ENCODE data around the gene APLP2.
A peak's percentile ranks its signal among the peaks of the same experiment; 100 is the strongest.
"Not testable (repeated sequence)": the region's sequence is repeated elsewhere in the genome, so short reads cannot be mapped to it uniquely, and the experiment has no call there.

APLP2 gene

DNA sequence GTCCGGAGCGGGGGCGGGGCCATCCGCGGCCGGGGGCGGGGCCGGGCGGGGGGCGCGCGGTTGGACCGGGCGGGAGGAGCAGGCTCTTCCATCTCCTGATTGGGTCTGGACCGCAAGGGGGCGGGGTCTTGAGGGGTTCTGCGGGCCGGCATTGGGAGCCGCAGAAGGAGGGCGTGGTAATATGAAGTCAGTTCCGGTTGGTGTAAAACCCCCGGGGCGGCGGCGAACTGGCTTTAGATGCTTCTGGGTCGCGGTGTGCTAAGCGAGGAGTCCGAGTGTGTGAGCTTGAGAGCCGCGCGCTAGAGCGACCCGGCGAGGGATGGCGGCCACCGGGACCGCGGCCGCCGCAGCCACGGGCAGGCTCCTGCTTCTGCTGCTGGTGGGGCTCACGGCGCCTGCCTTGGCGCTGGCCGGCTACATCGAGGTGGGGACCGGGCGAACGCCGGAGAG lies at the start of gene APLP2:
Gene APLP2, plus strand, starts transcription at position 236 of the 450 bp plus-strand sequence. Its CDS starts 84 bp downstream, at position 320.
- H3K27me3 ChIP-seq (ENCODE audit: control insufficient read depth in 5 of 5, insufficient read depth in 4 of 5, low read length in 5 of 5) = no peaks in the 10 kb centered on the region
- no peaks in the 10 kb centered on the region for H3K9me3 ChIP-seq (ENCODE audit: control insufficient read depth in 5 of 5, low read length in 5 of 5)
- peak within 1 kb of the TSS; percentile 77 to 88 (median 86) for H3K4me3 ChIP-seq (ENCODE audit: low read depth in 1 of 5, low read length in 5 of 5)
- peaks cover 2 to 31% (median 23%) of the 10 kb centered on the region in 5 donors for H3K4me1 ChIP-seq (ENCODE audit: control insufficient read depth in 5 of 5, insufficient read depth in 5 of 5, low read length in 5 of 5)
- peak within 1 kb of the TSS; percentile 94 for H3K27ac ChIP-seq (ENCODE audit: low read depth, low read length)
- H3K9ac ChIP-seq (ENCODE audit: low read length in 5 of 5) = peak within 1 kb of the TSS in 4 of 5 donors; percentile 79 to 87 (median 80)
- no peaks in the 10 kb centered on the region for H3K36me3 ChIP-seq (ENCODE audit: control insufficient read depth in 5 of 5, insufficient read depth in 5 of 5, low read length in 5 of 5)

DNA sequence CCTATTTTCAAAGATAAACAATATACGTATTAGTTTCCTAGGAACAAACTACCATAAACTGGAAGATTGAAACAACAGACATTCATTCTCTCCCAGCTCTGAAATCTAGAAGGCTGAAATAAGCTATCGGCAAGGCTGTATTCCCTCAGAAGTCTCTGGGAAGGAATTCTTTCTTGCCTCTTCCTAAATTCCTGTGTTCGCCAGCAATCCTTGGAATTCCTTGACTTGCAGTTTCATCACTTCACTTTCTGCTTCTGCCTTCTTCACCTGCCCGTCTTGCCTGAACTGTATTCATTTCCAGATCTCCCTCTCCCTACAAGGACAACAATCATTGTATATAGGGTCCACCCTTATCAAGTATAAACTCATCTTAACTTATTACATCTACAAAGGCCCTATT lies 49.4 kb upstream of the APLP2 start:
- H3K4me3 ChIP-seq (ENCODE audit: low read depth in 1 of 5, low read length in 5 of 5) = no peak overlapping the region
- H3K9ac ChIP-seq (ENCODE audit: low read length in 5 of 5) = no peak overlapping the region
- no peak overlapping the region for H3K27ac ChIP-seq (ENCODE audit: low read depth, low read length)
- no peaks in the 10 kb centered on the region for H3K36me3 ChIP-seq (ENCODE audit: control insufficient read depth in 5 of 5, insufficient read depth in 5 of 5, low read length in 5 of 5)
- H3K4me1 ChIP-seq (ENCODE audit: control insufficient read depth in 5 of 5, insufficient read depth in 5 of 5, low read length in 5 of 5) = no peaks in the 10 kb centered on the region
- no peaks in the 10 kb centered on the region for H3K27me3 ChIP-seq (ENCODE audit: control insufficient read depth in 5 of 5, insufficient read depth in 4 of 5, low read length in 5 of 5)
- no peaks in the 10 kb centered on the region for H3K9me3 ChIP-seq (ENCODE audit: control insufficient read depth in 5 of 5, low read length in 5 of 5)

DNA sequence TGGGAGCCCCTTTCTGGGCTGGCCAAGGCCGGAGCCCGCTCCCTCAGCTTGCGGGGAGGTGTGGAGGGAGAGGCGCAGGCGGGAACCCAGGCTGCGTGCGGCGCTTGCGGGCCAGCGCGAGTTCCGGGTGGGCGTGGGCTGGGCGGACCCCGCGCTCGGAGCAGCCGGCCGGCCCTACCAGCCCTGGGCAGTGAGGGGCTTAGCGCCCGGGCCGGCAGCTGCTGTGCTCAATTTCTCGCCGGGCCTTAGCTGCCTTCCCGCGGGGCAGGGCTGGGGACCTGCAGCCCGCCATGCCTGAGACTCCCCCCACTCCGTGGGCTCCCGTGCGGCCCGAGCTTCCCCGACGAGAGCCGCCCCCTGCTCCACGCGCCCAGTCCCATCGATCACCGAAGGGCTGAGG lies 48.1 kb upstream of the APLP2 start:
- not testable (repeated sequence) for H3K27me3 ChIP-seq (ENCODE audit: control insufficient read depth in 5 of 5, insufficient read depth in 4 of 5, low read length in 5 of 5); H3K9ac ChIP-seq (ENCODE audit: low read length in 5 of 5); H3K36me3 ChIP-seq (ENCODE audit: control insufficient read depth in 5 of 5, insufficient read depth in 5 of 5, low read length in 5 of 5); H3K9me3 ChIP-seq (ENCODE audit: control insufficient read depth in 5 of 5, low read length in 5 of 5); H3K4me1 ChIP-seq (ENCODE audit: control insufficient read depth in 5 of 5, insufficient read depth in 5 of 5, low read length in 5 of 5); H3K4me3 ChIP-seq (ENCODE audit: low read depth in 1 of 5, low read length in 5 of 5); H3K27ac ChIP-seq (ENCODE audit: low read depth, low read length)

DNA sequence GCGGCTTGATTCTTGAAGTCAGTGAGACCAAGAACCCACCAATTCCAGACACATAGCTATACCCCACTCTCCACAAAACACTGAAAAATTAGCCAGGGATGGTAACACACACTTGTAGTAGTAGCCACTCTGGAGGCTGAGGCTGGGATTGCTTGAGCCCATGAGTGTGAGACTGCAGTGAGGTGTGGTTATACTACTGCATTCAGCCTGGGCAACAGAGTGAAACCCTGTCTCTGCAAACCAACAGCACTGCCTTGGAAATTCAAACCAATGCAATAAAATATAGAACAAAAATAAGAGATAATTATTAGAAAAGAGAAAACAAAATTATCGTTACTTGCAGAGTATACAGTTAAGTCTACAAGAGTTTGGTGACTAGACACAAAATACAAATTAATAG lies 46.9 kb upstream of the APLP2 start:
- H3K27ac ChIP-seq (ENCODE audit: low read depth, low read length) = no peak overlapping the region
- H3K9ac ChIP-seq (ENCODE audit: low read length in 5 of 5) = no peak overlapping the region
- no peaks in the 10 kb centered on the region for H3K4me1 ChIP-seq (ENCODE audit: control insufficient read depth in 5 of 5, insufficient read depth in 5 of 5, low read length in 5 of 5)
- no peaks in the 10 kb centered on the region for H3K27me3 ChIP-seq (ENCODE audit: control insufficient read depth in 5 of 5, insufficient read depth in 4 of 5, low read length in 5 of 5)
- H3K4me3 ChIP-seq (ENCODE audit: low read depth in 1 of 5, low read length in 5 of 5) = no peak overlapping the region
- no peaks in the 10 kb centered on the region for H3K36me3 ChIP-seq (ENCODE audit: control insufficient read depth in 5 of 5, insufficient read depth in 5 of 5, low read length in 5 of 5)
- H3K9me3 ChIP-seq (ENCODE audit: control insufficient read depth in 5 of 5, low read length in 5 of 5) = no peaks in the 10 kb centered on the region

DNA sequence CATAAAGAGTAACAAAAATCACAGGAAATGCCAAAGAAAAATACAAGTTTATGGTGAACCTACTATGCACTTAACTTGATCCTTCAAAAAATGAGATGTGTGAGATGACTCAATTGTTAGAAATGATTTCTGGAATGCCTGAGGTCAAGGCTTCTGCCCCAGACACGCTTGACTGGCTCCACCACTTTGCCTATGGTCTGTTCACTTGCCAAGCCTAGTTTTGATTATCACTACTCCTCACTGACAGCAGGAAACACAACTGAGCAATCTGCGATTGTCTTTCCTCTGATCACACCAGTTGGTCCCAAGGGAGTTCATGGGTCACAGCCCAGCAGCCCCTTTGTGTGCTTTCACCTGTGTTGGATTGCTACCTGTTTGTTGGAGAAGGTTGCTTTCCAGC lies 46.5 kb upstream of the APLP2 start:
- no peak overlapping the region for H3K27ac ChIP-seq (ENCODE audit: low read depth, low read length)
- H3K4me1 ChIP-seq (ENCODE audit: control insufficient read depth in 5 of 5, insufficient read depth in 5 of 5, low read length in 5 of 5) = no peaks in the 10 kb centered on the region
- H3K27me3 ChIP-seq (ENCODE audit: control insufficient read depth in 5 of 5, insufficient read depth in 4 of 5, low read length in 5 of 5) = no peaks in the 10 kb centered on the region
- no peak overlapping the region for H3K4me3 ChIP-seq (ENCODE audit: low read depth in 1 of 5, low read length in 5 of 5)
- H3K9ac ChIP-seq (ENCODE audit: low read length in 5 of 5) = no peak overlapping the region
- no peaks in the 10 kb centered on the region for H3K9me3 ChIP-seq (ENCODE audit: control insufficient read depth in 5 of 5, low read length in 5 of 5)
- H3K36me3 ChIP-seq (ENCODE audit: control insufficient read depth in 5 of 5, insufficient read depth in 5 of 5, low read length in 5 of 5) = no peaks in the 10 kb centered on the region

DNA sequence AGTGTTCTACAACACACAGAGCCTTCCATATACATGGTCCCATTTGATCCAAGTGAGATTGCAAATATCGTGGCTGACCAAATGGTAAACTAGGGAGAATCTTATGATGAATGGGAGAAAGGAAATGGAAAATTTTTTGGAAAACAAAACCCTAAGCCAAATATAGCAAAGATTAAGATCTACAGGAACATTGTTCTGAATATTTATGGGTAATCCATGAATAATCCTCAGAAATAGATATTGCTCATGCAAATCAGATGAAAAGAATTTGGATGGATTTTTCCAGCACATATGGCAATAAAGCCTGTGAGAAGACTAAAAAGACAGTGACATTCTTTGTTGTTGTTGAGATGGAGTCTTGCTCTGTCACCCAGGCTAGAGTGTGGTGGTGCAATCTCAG lies 45.3 kb upstream of the APLP2 start:
- H3K9me3 ChIP-seq (ENCODE audit: control insufficient read depth in 5 of 5, low read length in 5 of 5) = no peaks in the 10 kb centered on the region
- no peaks in the 10 kb centered on the region for H3K27me3 ChIP-seq (ENCODE audit: control insufficient read depth in 5 of 5, insufficient read depth in 4 of 5, low read length in 5 of 5)
- H3K9ac ChIP-seq (ENCODE audit: low read length in 5 of 5) = no peak overlapping the region
- no peak overlapping the region for H3K4me3 ChIP-seq (ENCODE audit: low read depth in 1 of 5, low read length in 5 of 5)
- H3K4me1 ChIP-seq (ENCODE audit: control insufficient read depth in 5 of 5, insufficient read depth in 5 of 5, low read length in 5 of 5) = no peaks in the 10 kb centered on the region
- no peaks in the 10 kb centered on the region for H3K36me3 ChIP-seq (ENCODE audit: control insufficient read depth in 5 of 5, insufficient read depth in 5 of 5, low read length in 5 of 5)
- H3K27ac ChIP-seq (ENCODE audit: low read depth, low read length) = no peak overlapping the region

DNA sequence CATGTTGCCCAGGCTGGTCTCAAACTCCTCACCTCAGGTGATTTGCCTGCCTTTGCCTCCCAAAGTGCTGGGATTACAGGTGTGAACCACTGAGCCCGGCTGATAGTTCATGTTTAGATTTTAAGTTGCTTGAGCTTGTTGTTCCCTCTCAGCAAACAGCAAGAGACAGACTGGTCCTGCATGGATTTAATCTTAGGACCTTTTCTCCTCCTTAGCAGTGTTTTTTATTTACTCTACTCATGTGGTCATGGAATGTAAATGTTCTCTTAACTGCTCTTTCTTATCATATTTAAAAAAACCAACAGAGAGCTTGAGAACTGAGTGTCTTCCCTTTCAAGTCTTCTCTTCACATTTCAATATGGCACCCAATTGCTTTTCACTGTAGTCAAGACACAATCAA lies 44.3 kb upstream of the APLP2 start:
- no peak overlapping the region for H3K9ac ChIP-seq (ENCODE audit: low read length in 5 of 5)
- H3K36me3 ChIP-seq (ENCODE audit: control insufficient read depth in 5 of 5, insufficient read depth in 5 of 5, low read length in 5 of 5) = no peaks in the 10 kb centered on the region
- H3K27me3 ChIP-seq (ENCODE audit: control insufficient read depth in 5 of 5, insufficient read depth in 4 of 5, low read length in 5 of 5) = no peaks in the 10 kb centered on the region
- no peak overlapping the region for H3K27ac ChIP-seq (ENCODE audit: low read depth, low read length)
- H3K9me3 ChIP-seq (ENCODE audit: control insufficient read depth in 5 of 5, low read length in 5 of 5) = no peaks in the 10 kb centered on the region
- no peaks in the 10 kb centered on the region for H3K4me1 ChIP-seq (ENCODE audit: control insufficient read depth in 5 of 5, insufficient read depth in 5 of 5, low read length in 5 of 5)
- no peak overlapping the region for H3K4me3 ChIP-seq (ENCODE audit: low read depth in 1 of 5, low read length in 5 of 5)

DNA sequence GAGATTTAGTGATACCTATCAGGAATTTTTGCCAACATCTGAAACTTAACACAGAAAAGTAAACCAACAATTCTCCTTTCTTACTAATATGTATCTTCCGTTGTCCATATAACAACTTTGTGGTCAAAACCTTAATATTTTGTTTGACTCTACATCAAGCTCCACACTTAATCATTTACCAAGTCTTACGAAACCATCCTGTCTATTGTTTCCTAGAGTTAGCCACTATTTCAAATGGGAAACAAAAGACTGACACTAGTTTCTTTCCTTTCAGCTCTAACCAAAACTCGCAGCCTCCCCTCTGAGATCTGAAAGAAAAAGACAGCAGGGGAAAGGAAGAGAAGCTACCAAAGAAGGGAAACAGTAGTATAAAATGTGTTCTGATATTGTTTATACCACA lies 40.6 kb upstream of the APLP2 start:
- no peak overlapping the region for H3K4me3 ChIP-seq (ENCODE audit: low read depth in 1 of 5, low read length in 5 of 5)
- no peaks in the 10 kb centered on the region for H3K27me3 ChIP-seq (ENCODE audit: control insufficient read depth in 5 of 5, insufficient read depth in 4 of 5, low read length in 5 of 5)
- H3K27ac ChIP-seq (ENCODE audit: low read depth, low read length) = no peak overlapping the region
- no peaks in the 10 kb centered on the region for H3K9me3 ChIP-seq (ENCODE audit: control insufficient read depth in 5 of 5, low read length in 5 of 5)
- no peak overlapping the region for H3K9ac ChIP-seq (ENCODE audit: low read length in 5 of 5)
- no peaks in the 10 kb centered on the region for H3K36me3 ChIP-seq (ENCODE audit: control insufficient read depth in 5 of 5, insufficient read depth in 5 of 5, low read length in 5 of 5)
- H3K4me1 ChIP-seq (ENCODE audit: control insufficient read depth in 5 of 5, insufficient read depth in 5 of 5, low read length in 5 of 5) = no peaks in the 10 kb centered on the region

DNA sequence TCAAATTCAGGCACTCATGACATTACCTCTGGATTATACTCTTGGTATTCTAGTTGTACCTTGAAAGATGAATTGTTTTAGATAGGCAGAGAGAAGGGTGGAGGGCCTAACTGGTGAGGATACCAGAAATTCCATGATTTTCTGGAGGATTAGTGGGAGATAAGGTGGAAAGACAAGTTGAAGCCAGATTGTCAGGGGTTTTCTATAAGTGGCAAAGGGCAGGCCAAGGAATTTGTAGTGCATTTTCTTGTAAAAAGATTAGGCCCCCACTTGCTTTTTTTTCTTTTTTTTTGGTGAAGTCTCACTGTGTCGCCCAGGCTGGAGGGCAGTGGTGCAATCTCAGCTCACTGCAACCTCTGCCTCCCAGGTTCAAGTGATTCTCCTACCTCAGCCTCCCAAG lies 38.6 kb upstream of the APLP2 start:
- Histone ChIP-seq H3K4me1 (ENCODE audit: control insufficient read depth in 5 of 5, insufficient read depth in 5 of 5, low read length in 5 of 5) (no peaks in the 10 kb centered on the region), H3K4me3 (ENCODE audit: low read depth in 1 of 5, low read length in 5 of 5) (no peak overlapping the region), H3K9me3 (ENCODE audit: control insufficient read depth in 5 of 5, low read length in 5 of 5) (no peaks in the 10 kb centered on the region), H3K27me3 (ENCODE audit: control insufficient read depth in 5 of 5, insufficient read depth in 4 of 5, low read length in 5 of 5) (no peaks in the 10 kb centered on the region), H3K36me3 (ENCODE audit: control insufficient read depth in 5 of 5, insufficient read depth in 5 of 5, low read length in 5 of 5) (no peaks in the 10 kb centered on the region), H3K9ac (ENCODE audit: low read length in 5 of 5) (no peak overlapping the region), H3K27ac (ENCODE audit: low read depth, low read length) (no peak overlapping the region)

DNA sequence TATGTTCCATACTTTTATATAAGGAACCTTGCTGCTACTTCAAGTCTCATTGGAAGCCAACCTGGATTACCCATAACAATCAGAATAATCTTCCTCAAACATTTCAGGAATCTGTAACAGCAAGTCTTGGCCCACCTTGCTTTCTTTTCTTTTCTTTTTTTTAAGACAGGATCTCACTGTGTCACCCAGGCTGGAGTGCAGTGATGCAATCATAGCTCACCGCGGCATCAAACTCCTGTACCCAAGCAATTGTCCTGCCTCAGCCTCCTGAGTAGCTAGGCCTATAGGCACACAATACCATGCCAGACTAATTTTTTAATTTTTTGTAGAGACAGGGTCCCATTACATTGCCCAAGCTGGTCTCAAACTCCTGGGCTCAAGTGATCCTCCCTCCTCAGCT lies 37.7 kb upstream of the APLP2 start:
- no peak overlapping the region for H3K9ac ChIP-seq (ENCODE audit: low read length in 5 of 5)
- no peak overlapping the region for H3K27ac ChIP-seq (ENCODE audit: low read depth, low read length)
- no peaks in the 10 kb centered on the region for H3K27me3 ChIP-seq (ENCODE audit: control insufficient read depth in 5 of 5, insufficient read depth in 4 of 5, low read length in 5 of 5)
- H3K4me3 ChIP-seq (ENCODE audit: low read depth in 1 of 5, low read length in 5 of 5) = no peak overlapping the region
- H3K9me3 ChIP-seq (ENCODE audit: control insufficient read depth in 5 of 5, low read length in 5 of 5) = no peaks in the 10 kb centered on the region
- H3K4me1 ChIP-seq (ENCODE audit: control insufficient read depth in 5 of 5, insufficient read depth in 5 of 5, low read length in 5 of 5) = peaks cover 0 to under 1% (median 0%) of the 10 kb centered on the region in 5 donors
- H3K36me3 ChIP-seq (ENCODE audit: control insufficient read depth in 5 of 5, insufficient read depth in 5 of 5, low read length in 5 of 5) = no peaks in the 10 kb centered on the region

DNA sequence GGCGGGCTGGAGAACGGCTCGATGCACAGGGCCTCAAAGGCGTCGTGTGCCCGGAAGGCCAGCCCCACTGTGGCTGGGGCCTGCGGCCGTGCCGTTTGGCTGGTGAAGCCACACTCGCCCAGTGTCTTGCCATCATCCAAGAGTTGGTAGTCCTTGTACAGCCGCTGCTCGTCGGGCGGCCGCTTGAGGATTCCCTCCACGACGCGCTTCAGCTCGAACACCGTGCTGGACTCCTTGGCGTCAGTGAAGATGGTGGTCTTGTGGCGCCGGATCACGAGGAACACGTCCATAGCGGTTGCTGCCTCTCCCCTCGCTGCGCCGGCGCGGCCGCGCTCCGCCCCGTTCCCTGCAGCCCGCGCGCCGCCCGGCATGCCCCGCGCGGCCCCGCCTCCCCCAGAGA lies 36.8 kb upstream of the APLP2 start:
- no peaks in the 10 kb centered on the region for H3K36me3 ChIP-seq (ENCODE audit: control insufficient read depth in 5 of 5, insufficient read depth in 5 of 5, low read length in 5 of 5)
- no peaks in the 10 kb centered on the region for H3K27me3 ChIP-seq (ENCODE audit: control insufficient read depth in 5 of 5, insufficient read depth in 4 of 5, low read length in 5 of 5)
- H3K4me3 ChIP-seq (ENCODE audit: low read depth in 1 of 5, low read length in 5 of 5) = no peak overlapping the region
- no peak overlapping the region for H3K27ac ChIP-seq (ENCODE audit: low read depth, low read length)
- no peak overlapping the region for H3K9ac ChIP-seq (ENCODE audit: low read length in 5 of 5)
- H3K4me1 ChIP-seq (ENCODE audit: control insufficient read depth in 5 of 5, insufficient read depth in 5 of 5, low read length in 5 of 5) = peaks cover 0 to 2% (median 0%) of the 10 kb centered on the region in 5 donors
- H3K9me3 ChIP-seq (ENCODE audit: control insufficient read depth in 5 of 5, low read length in 5 of 5) = no peaks in the 10 kb centered on the region

Measured in subcutaneous abdominal adipose tissue (tissue), 5 donors.